ENCODE data around the gene HPSE. TPM values are rescaled to one million over a fixed set of nuclear protein-coding genes. Genes with fewer than 3 reads are reported as not detected.

Gene HPSE
- total RNA-seq, 1 experiment from 2014 or later: 2.6 TPM

DNA sequence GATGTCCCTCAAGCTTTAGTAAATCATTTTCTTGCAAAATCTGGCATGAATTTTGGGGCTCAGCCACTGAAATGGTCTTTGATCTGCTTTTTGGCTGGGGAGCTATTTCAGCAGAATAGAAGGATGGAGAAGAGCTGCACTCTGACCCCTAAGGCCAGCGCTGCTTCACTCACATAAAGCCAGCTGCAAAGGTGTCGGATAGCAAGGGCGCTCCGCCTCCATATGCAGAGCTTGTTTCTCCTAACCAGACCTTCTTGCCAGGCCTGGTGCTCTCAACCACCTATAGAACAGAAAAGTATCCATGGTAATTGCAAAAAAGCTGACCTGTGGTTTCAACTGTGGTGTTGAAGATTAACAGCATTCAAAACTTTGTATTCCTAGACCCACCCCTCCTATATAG is 26.0 kb downstream of the HPSE start:
- in situ Hi-C loops (cut with HindIII; ENCODE audit: low pct_unique_long_range_greater_than_20kb, low sequenced_read_pairs): no loop called here
- H3K4me3 ChIP-seq (ENCODE audit: low read depth in 2 of 2, low read length in 2 of 2): no peak overlapping the region
- no peaks in the 10 kb centered on the region for H3K9me3 ChIP-seq (ENCODE audit: control insufficient read depth, insufficient read depth, low read depth, low read length)
- intact Hi-C loops (cut with micrococcal nuclease; ENCODE audit: unreplicated experiment): no loop called here
- BruUV-seq (replicated peaks): no TSS peak
- H3K27me3 ChIP-seq (ENCODE audit: control insufficient read depth, insufficient read depth, low read length): no peaks in the 10 kb centered on the region
- no peaks in the 10 kb centered on the region for H3K36me3 ChIP-seq (ENCODE audit: control insufficient read depth, insufficient read depth, low read length)
- H3K27ac ChIP-seq (ENCODE audit: low read length): no peak overlapping the region
- ATAC-seq (no peak), DNase-seq (ENCODE audit: low read depth, low spot score) (no peak)
- no peaks in the 10 kb centered on the region for H3K4me1 ChIP-seq (ENCODE audit: control insufficient read depth, insufficient read depth, low read length)
- no peak for TF ChIP-seq TCF7L2 (IDR thresholded peaks at IDR 0.05; ENCODE audit: low read depth, low read length)
- TF ChIP-seq SIN3A (IDR thresholded peaks at IDR 0.05; ENCODE audit: borderline replicate concordance, insufficient read depth, low read depth, low read length): no peak
- TF ChIP-seq CTCF (IDR thresholded peaks at IDR 0.05): no peak
- TF ChIP-seq POLR2AphosphoS5 (IDR thresholded peaks at IDR 0.05; ENCODE audit: low read depth, low read length): no peak
- TF ChIP-seq REST (IDR thresholded peaks at IDR 0.05; ENCODE audit: insufficient read depth in 1 of 2, low read depth in 2 of 2, low read length in 1 of 2): no peak
- ChIA-PET POLR2A (interaction anchor here (0.7 kb wide), 1 partner anchor 203 kb away, joined by 4 read pairs; no protein-coding TSS in a partner anchor), CTCF (no interaction called here)

DNA sequence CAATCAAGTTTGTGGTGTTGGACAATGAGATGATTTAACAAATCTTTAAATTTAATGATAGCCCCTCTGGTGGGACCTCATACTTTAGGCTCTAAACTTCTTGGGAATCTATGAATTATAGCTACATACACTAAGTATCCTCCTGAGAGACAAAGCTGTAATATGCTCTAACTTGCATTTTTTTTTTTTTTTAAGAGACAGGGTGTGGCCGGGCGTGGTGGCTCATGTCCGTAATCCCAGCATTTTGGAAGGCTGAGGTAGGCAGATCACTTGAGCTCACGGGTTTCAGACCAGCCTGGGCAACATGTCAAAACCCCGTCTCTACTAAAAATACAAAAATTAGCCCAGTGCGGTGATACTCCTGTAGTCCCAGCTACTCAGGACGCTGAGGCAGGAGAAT is 26.7 kb downstream of the HPSE start:
- H3K27ac ChIP-seq (ENCODE audit: low read length): no peak overlapping the region
- no peak overlapping the region for H3K4me3 ChIP-seq (ENCODE audit: low read depth in 2 of 2, low read length in 2 of 2)
- CTCF ChIA-PET: no interaction called here
- H3K4me1 ChIP-seq (ENCODE audit: control insufficient read depth, insufficient read depth, low read length): no peaks in the 10 kb centered on the region
- H3K9me3 ChIP-seq (ENCODE audit: control insufficient read depth, insufficient read depth, low read depth, low read length): no peaks in the 10 kb centered on the region
- intact Hi-C loops (cut with micrococcal nuclease; ENCODE audit: unreplicated experiment) (no loop called here), in situ Hi-C loops (cut with HindIII; ENCODE audit: low pct_unique_long_range_greater_than_20kb, low sequenced_read_pairs) (no loop called here)
- POLR2A ChIA-PET: no interaction called here
- no peaks in the 10 kb centered on the region for H3K27me3 ChIP-seq (ENCODE audit: control insufficient read depth, insufficient read depth, low read length)
- H3K36me3 ChIP-seq (ENCODE audit: control insufficient read depth, insufficient read depth, low read length): no peaks in the 10 kb centered on the region
- DNase-seq (ENCODE audit: low read depth, low spot score): no peak
- ATAC-seq: no peak
- TF ChIP-seq CTCF (IDR thresholded peaks at IDR 0.05) (no peak), SIN3A (IDR thresholded peaks at IDR 0.05; ENCODE audit: borderline replicate concordance, insufficient read depth, low read depth, low read length) (no peak), REST (IDR thresholded peaks at IDR 0.05; ENCODE audit: insufficient read depth in 1 of 2, low read depth in 2 of 2, low read length in 1 of 2) (no peak), TCF7L2 (IDR thresholded peaks at IDR 0.05; ENCODE audit: low read depth, low read length) (no peak), POLR2AphosphoS5 (IDR thresholded peaks at IDR 0.05; ENCODE audit: low read depth, low read length) (no peak)
- BruUV-seq (replicated peaks): no TSS peak

Data from Panc1 (cell line).